GM18520 (cell line): ENCODE data around the gene B3GNT3.

ENCODE experiments used
- ATAC-seq: cut with Tn5 transposase; IDR thresholded peaks from one replicate; pipeline ENCODE4 v1.9.1; 2021; ENCODE audit not compliant: unreplicated experiment

Gene B3GNT3

GRCh38 chr19:17832443-17833208 is 37.7 kb downstream of the B3GNT3 start:
- no peak for ATAC-seq

GRCh38 chr19:17834350-17835181 is 39.6 kb downstream of the B3GNT3 start:
- no peak for ATAC-seq

- ATAC-seq = no peak
These were observed 40.5 kb downstream of the B3GNT3 start for GRCh38 chr19:17835182-17836006.

GRCh38 chr19:17836530-17836929 is 41.6 kb downstream of the B3GNT3 start:
- ATAC-seq = no peak

GRCh38 chr19:17837972-17838371 is 43.0 kb downstream of the B3GNT3 start:
- ATAC-seq = no peak

- ATAC-seq = no peak
These were observed 45.1 kb downstream of the B3GNT3 start for GRCh38 chr19:17840019-17840418.

- no peak for ATAC-seq
These were observed 46.5 kb downstream of the B3GNT3 start for GRCh38 chr19:17841371-17841809.

- ATAC-seq = no peak
These were observed 47.1 kb downstream of the B3GNT3 start for GRCh38 chr19:17841810-17842662.

- no peak for ATAC-seq
These were observed 47.8 kb downstream of the B3GNT3 start for GRCh38 chr19:17842663-17843291.

- ATAC-seq = no peak
These were observed 48.4 kb downstream of the B3GNT3 start for GRCh38 chr19:17843292-17843827.

- no peak for ATAC-seq
These were observed 49.1 kb downstream of the B3GNT3 start for GRCh38 chr19:17843908-17844490.

- ATAC-seq = no peak
These were observed 51.2 kb downstream of the B3GNT3 start for GRCh38 chr19:17846146-17846545.

GRCh38 chr19:17847538-17848366 is 52.8 kb downstream of the B3GNT3 start, which contains the start of gene JAK3:
TSS of gene JAK3 (minus strand) at chr19:17847982. CDS start at chr19:17844417, 3,565 bp downstream.
- no peak for ATAC-seq

GRCh38 chr19:17848595-17849292 is 53.8 kb downstream of the B3GNT3 start:
- ATAC-seq = no peak

- no peak for ATAC-seq
These were observed 59.1 kb downstream of the B3GNT3 start for GRCh38 chr19:17854061-17854460.

- peak; percentile 22 for ATAC-seq
These were observed 60.6 kb downstream of the B3GNT3 start for GRCh38 chr19:17855280-17856152.
